ENCODE data around the gene ZSWIM5.
"Not testable (repeated sequence)": the region's sequence is repeated elsewhere in the genome, so short reads cannot be mapped to it uniquely, and the experiment has no call there.

The ZSWIM5 gene

GRCh38 chr1:45225598-45225997 is 19.2 kb upstream of the ZSWIM5 start:
- no peaks in the 10 kb centered on the region for H3K27me3 ChIP-seq
- no peaks in the 10 kb centered on the region for H3K9me3 ChIP-seq
- TF ChIP-seq CTCF (IDR thresholded peaks at IDR 0.05): no peak
- no peaks in the 10 kb centered on the region for H3K4me1 ChIP-seq
- H3K27ac ChIP-seq: no peak overlapping the region
- H3K4me3 ChIP-seq: no peak overlapping the region
- no peak for DNase-seq
- no peaks in the 10 kb centered on the region for H3K36me3 ChIP-seq
- intact Hi-C loops (cut with DNase I; ENCODE audit: low total_unique reads): no loop called here

GRCh38 chr1:45223710-45224109 is 17.3 kb upstream of the ZSWIM5 start:
- intact Hi-C loops (cut with DNase I; ENCODE audit: low total_unique reads); H3K9me3 ChIP-seq: not testable (repeated sequence)

GRCh38 chr1:45221716-45222115 is 15.3 kb upstream of the ZSWIM5 start:
- H3K27me3 ChIP-seq: peaks cover 0 to 6% of the 10 kb centered on the region in 2 donors
- intact Hi-C loops (cut with DNase I; ENCODE audit: low total_unique reads): no loop called here
- H3K36me3 ChIP-seq: no peaks in the 10 kb centered on the region
- H3K4me1 ChIP-seq: no peaks in the 10 kb centered on the region
- no peak for TF ChIP-seq CTCF (IDR thresholded peaks at IDR 0.05)
- no peaks in the 10 kb centered on the region for H3K9me3 ChIP-seq
- no peak for DNase-seq
- no peak overlapping the region for H3K4me3 ChIP-seq
- H3K27ac ChIP-seq: no peak overlapping the region

More at GRCh38 chr1:45223710-45224109, 17.3 kb upstream of the ZSWIM5 start:
- not testable (repeated sequence) for H3K27me3 ChIP-seq, H3K4me3 ChIP-seq, H3K4me1 ChIP-seq, H3K27ac ChIP-seq, DNase-seq, H3K36me3 ChIP-seq

- no peak for TF ChIP-seq CTCF (IDR thresholded peaks at IDR 0.05)
- no peak overlapping the region for H3K4me3 ChIP-seq
- no peaks in the 10 kb centered on the region for H3K9me3 ChIP-seq
- no peak for DNase-seq
- intact Hi-C loops (cut with DNase I; ENCODE audit: low total_unique reads): no loop called here
- no peaks in the 10 kb centered on the region for H3K36me3 ChIP-seq
- peaks cover 0 to 6% of the 10 kb centered on the region in 2 donors for H3K27me3 ChIP-seq
- no peak overlapping the region for H3K27ac ChIP-seq
- no peaks in the 10 kb centered on the region for H3K4me1 ChIP-seq
Measured at GRCh38 chr1:45216861-45217260, 10.5 kb upstream of the ZSWIM5 start.

- TF ChIP-seq CTCF (IDR thresholded peaks at IDR 0.05): no peak
- no peak overlapping the region for H3K4me3 ChIP-seq
- no peak overlapping the region for H3K27ac ChIP-seq
- H3K27me3 ChIP-seq: peaks cover 0 to 6% of the 10 kb centered on the region in 2 donors
- DNase-seq: no peak
- H3K9me3 ChIP-seq: no peaks in the 10 kb centered on the region
- no peaks in the 10 kb centered on the region for H3K4me1 ChIP-seq
- H3K36me3 ChIP-seq: no peaks in the 10 kb centered on the region
- intact Hi-C loops (cut with DNase I; ENCODE audit: low total_unique reads): no loop called here
Measured at GRCh38 chr1:45216200-45216541, 9.8 kb upstream of the ZSWIM5 start.

- no peak for DNase-seq
- no peak overlapping the region for H3K4me3 ChIP-seq
- H3K27ac ChIP-seq: no peak overlapping the region
- intact Hi-C loops (cut with DNase I; ENCODE audit: low total_unique reads): no loop called here
- no peaks in the 10 kb centered on the region for H3K9me3 ChIP-seq
- H3K36me3 ChIP-seq: no peaks in the 10 kb centered on the region
- peaks cover 0 to 6% of the 10 kb centered on the region in 2 donors for H3K27me3 ChIP-seq
- H3K4me1 ChIP-seq: no peaks in the 10 kb centered on the region
- no peak for TF ChIP-seq CTCF (IDR thresholded peaks at IDR 0.05)
Measured at GRCh38 chr1:45215485-45216199, 9.2 kb upstream of the ZSWIM5 start.

All from tibial artery (tissue), 4 donors.